Breast epithelium (tissue), 4 donors: Measurements from ENCODE around the gene CNNM2. TPM values are rescaled to one million over a fixed set of nuclear protein-coding genes. Genes with fewer than 3 reads are reported as not detected.

Source experiments
- DNase-seq, 2 donors: peaks; one replicate each; pipeline ENCODE4 v3.0.0-alpha.2; 2019; ENCODE audit warnings: low spot score in 2 of 2
- H3K27ac ChIP-seq, 2 donors: fragments of 200-600 bp; sonication (generic) in 1 of 2; one replicate each; pipeline ENCODE4 v1.5.1; 2016 to 2019; ENCODE audit warnings: mild to moderate bottlenecking in 1 of 2
- H3K27me3 ChIP-seq, 2 donors: fragments of 200-600 bp; sonication (generic) in 1 of 2; one replicate each; pipeline versions ENCODE4 v1.5.1 to v1.6.0; 2017 to 2019; ENCODE audit warnings: control low read depth in 1 of 2, mild to moderate bottlenecking in 1 of 2
- H3K36me3 ChIP-seq: fragments of 200-600 bp; one replicate; pipeline ENCODE4 v1.5.1; 2019
- H3K4me1 ChIP-seq, 2 donors: fragments of 200-600 bp; sonication (generic); one replicate each; pipeline ENCODE4 v1.5.1; 2016 to 2019; ENCODE audit warnings: control low read depth in 1 of 2
- H3K4me3 ChIP-seq, 3 donors: fragments of 200-600 bp; sonication (generic); 1 replicate in 2 of 3; 2 replicates in 1 of 3; pipeline ENCODE4 v1.5.1; 2016 to 2019; ENCODE audit warnings: mild to moderate bottlenecking in 3 of 3, moderate library complexity in 2 of 3
- H3K9me3 ChIP-seq, 2 donors: fragments of 200-600 bp; sonication (generic) in 1 of 2; one replicate each; pipeline ENCODE4 v1.5.1; 2016 to 2019; ENCODE audit warnings: control low read depth in 1 of 2
- POLR2A ChIP-seq: fragments of 450-650 bp; IDR thresholded peaks from one replicate; pipeline ENCODE4 v1.6.1; 2016; ENCODE audit warnings: antibody characterized with exemption, mild to moderate bottlenecking, moderate library complexity
- POLR2AphosphoS5 ChIP-seq, 3 donors: sonication (generic); formaldehyde crosslinking; IDR thresholded peaks; one replicate each; pipeline ENCODE4 v1.6.1; 2017; ENCODE audit warnings: antibody characterized with exemption in 3 of 3
- intact Hi-C: fragments of 100-400 bp; cut with DNase I; formaldehyde crosslinking; loops from one replicate; pipeline ENCODE4 v1.15.1; 2023; ENCODE audit warnings: low total_unique reads
- total RNA-seq, 3 donors: library from RNA; depleted of rRNA; stranded (reverse); fragments of >200 nt; gene quantifications; one replicate each; pipeline ENCODE4 v1.1.0, GENCODE V29; 2016
- TF ChIP-seq, protein P1 (sequence below), 3 donors: fragments of 450-650 bp; IDR thresholded peaks; one replicate each; pipeline ENCODE4 v1.5.1; 2016 to 2017; ENCODE audit warnings: antibody characterized with exemption in 3 of 3, mild to moderate bottlenecking in 3 of 3, moderate library complexity in 3 of 3

Gene CNNM2
- total RNA-seq, 3 donors from 2014 or later, result 6.4 to 7.2 (median 6.7) TPM

DNA sequence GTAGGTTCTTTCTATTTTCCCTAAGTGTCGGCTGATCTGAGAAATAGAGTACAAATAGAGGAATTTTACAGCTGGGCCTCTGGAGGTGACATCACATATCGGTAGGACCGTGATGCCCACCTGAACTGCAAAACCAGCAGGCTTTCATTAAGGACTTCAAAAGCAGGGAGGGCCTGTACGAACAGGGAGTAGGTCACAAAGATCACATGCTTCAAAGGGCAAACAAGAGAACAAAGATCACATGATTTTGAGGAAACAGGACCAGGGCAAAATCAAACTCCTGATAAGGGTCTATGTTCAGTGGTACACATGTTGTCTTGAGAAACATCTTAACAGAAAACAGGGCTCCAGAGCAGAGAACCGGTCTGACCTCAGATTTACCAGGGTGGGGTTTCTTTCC, 88.9 kb downstream of the CNNM2 start:
- no peaks in the 10 kb centered on the region for H3K4me1 ChIP-seq
- H3K9me3 ChIP-seq, result no peaks in the 10 kb centered on the region
- TF ChIP-seq POLR2AphosphoS5 (IDR thresholded peaks at IDR 0.05) (no peak), POLR2A (no peak)
- TF ChIP-seq, protein P1, sequence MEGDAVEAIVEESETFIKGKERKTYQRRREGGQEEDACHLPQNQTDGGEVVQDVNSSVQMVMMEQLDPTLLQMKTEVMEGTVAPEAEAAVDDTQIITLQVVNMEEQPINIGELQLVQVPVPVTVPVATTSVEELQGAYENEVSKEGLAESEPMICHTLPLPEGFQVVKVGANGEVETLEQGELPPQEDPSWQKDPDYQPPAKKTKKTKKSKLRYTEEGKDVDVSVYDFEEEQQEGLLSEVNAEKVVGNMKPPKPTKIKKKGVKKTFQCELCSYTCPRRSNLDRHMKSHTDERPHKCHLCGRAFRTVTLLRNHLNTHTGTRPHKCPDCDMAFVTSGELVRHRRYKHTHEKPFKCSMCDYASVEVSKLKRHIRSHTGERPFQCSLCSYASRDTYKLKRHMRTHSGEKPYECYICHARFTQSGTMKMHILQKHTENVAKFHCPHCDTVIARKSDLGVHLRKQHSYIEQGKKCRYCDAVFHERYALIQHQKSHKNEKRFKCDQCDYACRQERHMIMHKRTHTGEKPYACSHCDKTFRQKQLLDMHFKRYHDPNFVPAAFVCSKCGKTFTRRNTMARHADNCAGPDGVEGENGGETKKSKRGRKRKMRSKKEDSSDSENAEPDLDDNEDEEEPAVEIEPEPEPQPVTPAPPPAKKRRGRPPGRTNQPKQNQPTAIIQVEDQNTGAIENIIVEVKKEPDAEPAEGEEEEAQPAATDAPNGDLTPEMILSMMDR (IDR thresholded peaks at IDR 0.05), result no peak
- no peak overlapping the region for H3K4me3 ChIP-seq
- H3K27me3 ChIP-seq, result no peaks in the 10 kb centered on the region
- DNase-seq, result no peak
- intact Hi-C loops, result no loop called here
- H3K36me3 ChIP-seq, result no peaks in the 10 kb centered on the region
- no peak overlapping the region for H3K27ac ChIP-seq

DNA sequence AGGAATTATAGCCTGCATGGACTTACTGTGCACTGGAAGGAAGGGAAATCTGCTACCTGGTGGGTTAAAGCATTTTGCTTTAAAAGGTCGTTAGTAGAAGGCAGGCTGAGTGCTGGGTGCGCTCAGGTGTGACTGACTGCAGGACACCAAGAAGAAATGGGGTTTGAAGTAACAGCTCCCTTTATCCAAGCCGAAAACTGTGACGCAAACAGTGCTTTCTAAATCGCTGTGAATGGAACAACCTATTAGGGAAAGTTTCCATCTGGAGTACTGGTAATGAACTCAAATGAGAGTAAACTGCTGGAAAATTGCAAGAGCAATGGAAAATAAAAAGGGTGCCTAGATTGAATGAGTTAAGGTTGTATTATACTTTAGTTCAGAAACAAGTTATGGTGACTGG, 95.3 kb downstream of the CNNM2 start:
- no peaks in the 10 kb centered on the region for H3K4me1 ChIP-seq
- TF ChIP-seq POLR2AphosphoS5 (IDR thresholded peaks at IDR 0.05) (no peak), POLR2A (no peak)
- TF ChIP-seq, protein P1 (IDR thresholded peaks at IDR 0.05), result no peak
- DNase-seq, result no peak
- intact Hi-C loops, result no loop called here
- no peak overlapping the region for H3K27ac ChIP-seq
- H3K9me3 ChIP-seq, result no peaks in the 10 kb centered on the region
- no peaks in the 10 kb centered on the region for H3K36me3 ChIP-seq
- no peak overlapping the region for H3K4me3 ChIP-seq
- H3K27me3 ChIP-seq, result no peaks in the 10 kb centered on the region

DNA sequence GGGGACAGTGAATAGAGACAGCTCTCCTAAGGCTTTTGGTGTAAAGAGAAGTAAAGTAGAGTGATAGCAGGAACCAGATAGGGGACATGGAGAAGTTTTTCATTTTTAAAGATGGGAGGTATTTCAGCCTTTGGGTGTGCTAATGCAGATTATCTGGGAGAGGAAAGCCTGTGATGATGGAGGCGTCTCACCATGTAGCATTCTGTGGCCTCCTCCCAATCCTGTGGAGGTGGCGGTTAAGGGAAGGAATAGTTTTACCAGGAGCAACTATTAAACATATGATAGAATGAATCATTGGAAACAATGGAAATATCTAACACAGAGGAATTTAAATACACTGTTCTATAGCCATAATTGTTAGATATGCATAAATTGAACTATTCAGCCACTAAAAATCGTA, 101.3 kb downstream of the CNNM2 start:
- intact Hi-C loops, result no loop called here
- no peak for DNase-seq
- Histone ChIP-seq H3K27me3 (no peaks in the 10 kb centered on the region), H3K9me3 (no peaks in the 10 kb centered on the region), H3K36me3 (no peaks in the 10 kb centered on the region), H3K4me3 (no peak overlapping the region), H3K4me1 (no peaks in the 10 kb centered on the region), H3K27ac (no peak overlapping the region)
- TF ChIP-seq POLR2A (no peak), POLR2AphosphoS5 (IDR thresholded peaks at IDR 0.05) (no peak)
- TF ChIP-seq, protein P1 (IDR thresholded peaks at IDR 0.05), result no peak

DNA sequence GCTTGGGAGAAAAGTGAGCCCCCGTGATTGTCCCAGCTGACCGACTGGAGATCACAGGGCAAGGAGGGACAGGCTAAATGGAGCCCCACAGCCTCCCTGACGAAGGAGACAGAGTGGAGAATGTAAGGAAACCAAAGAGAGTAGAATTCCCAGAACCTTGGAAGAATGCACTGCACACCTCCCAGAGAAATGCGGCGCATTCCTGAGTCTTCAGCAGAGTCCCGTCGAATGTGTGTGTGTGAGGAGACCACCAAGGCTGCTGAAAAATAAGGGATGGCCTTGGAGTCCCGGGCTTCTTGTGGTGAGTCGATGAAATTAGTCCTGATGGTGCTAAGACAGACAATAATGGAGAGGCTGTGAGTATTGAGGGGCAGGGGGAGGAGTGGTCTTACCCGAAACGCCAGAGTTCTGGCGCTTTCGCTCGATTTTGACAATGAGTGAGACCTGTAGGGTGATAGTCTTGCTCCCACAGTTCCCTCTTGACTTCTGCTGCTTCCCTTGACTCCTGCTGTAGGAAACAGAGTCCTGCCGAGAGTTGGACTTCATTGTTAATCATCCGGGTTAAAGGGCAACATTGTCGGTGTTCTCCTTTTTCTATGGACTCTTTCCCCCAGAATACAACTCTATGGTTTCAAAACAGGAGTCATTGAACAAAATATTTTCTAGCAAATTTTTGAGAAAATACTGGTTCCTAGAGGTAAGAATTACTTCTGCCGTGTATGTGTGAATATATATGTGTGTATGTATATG, 103.2 kb downstream of the CNNM2 start:
- intact Hi-C loops, result no loop called here
- TF ChIP-seq POLR2A (no peak), POLR2AphosphoS5 (IDR thresholded peaks at IDR 0.05) (no peak)
- TF ChIP-seq, protein P1 (IDR thresholded peaks at IDR 0.05), result no peak
- no peaks in the 10 kb centered on the region for H3K9me3 ChIP-seq
- H3K27ac ChIP-seq, result no peak overlapping the region
- H3K4me1 ChIP-seq, result no peaks in the 10 kb centered on the region
- H3K36me3 ChIP-seq, result no peaks in the 10 kb centered on the region
- H3K4me3 ChIP-seq, result no peak overlapping the region
- H3K27me3 ChIP-seq, result no peaks in the 10 kb centered on the region
- DNase-seq, result no peak

DNA sequence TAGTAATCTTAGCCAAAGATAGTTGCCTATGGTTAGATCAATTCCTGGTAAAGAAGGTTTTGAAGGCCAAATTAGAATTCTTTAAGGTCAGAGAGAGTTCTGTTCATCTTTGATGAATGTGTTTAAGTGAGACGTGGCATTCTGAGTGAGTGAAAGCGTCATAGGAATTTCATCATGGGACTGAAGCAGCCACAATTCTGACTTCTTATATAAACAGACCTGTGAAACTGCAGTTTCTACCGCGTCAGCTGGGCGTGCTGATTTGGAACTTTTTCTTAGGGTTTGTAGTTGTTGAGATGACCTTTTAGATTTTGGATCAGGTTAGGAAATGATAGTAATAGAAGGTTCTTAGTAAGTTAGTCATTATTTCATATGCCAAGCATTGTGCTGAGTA, 103.8 kb downstream of the CNNM2 start:
- Histone ChIP-seq H3K4me1 (no peaks in the 10 kb centered on the region), H3K27ac (no peak overlapping the region), H3K27me3 (no peaks in the 10 kb centered on the region), H3K9me3 (no peaks in the 10 kb centered on the region), H3K4me3 (no peak overlapping the region), H3K36me3 (no peaks in the 10 kb centered on the region)
- TF ChIP-seq POLR2AphosphoS5 (IDR thresholded peaks at IDR 0.05), result no peak
- TF ChIP-seq POLR2A, result no peak
- TF ChIP-seq, protein P1 (IDR thresholded peaks at IDR 0.05), result no peak
- intact Hi-C loops, result no loop called here
- DNase-seq, result no peak
